ENCODE measurements around the gene F11R. TPM values are rescaled to one million over a fixed set of nuclear protein-coding genes. Genes with fewer than 3 reads are reported as not detected.

F11R gene
- total RNA-seq, 1 donor from 2014 or later, result 7.7 TPM

DNA sequence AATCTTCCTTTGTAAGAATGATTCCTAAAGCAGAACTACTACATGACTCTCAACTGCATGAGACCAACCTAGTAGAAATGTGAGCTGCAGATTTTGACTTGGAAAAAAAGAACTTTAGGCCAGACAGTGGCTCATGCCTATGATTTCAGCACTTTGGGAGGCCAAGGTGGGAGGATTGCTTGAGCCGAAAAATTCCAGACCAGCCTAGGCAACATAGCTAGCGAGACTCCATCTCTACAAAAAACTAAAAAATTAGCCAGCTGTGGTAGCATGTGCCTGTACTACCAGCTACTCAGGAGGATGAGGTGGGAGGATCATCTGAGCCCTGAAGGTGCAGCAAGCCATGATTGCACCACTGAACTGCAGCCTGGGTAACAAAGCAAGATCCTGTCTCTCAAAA, 41.7 kb downstream of the F11R start:
- DNase-seq, result no peak
- H3K4me1 Mint-ChIP-seq (ENCODE audit: low read depth, unreplicated experiment), result no peaks in the 10 kb centered on the region
- no peak overlapping the region for H3K4me3 Mint-ChIP-seq (ENCODE audit: unreplicated experiment)
- no peaks in the 10 kb centered on the region for H3K9me3 Mint-ChIP-seq (ENCODE audit: unreplicated experiment)
- peaks cover 9% of the 10 kb centered on the region for H3K27me3 Mint-ChIP-seq (ENCODE audit: unreplicated experiment)
- no peaks in the 10 kb centered on the region for H3K36me3 Mint-ChIP-seq (ENCODE audit: unreplicated experiment)
- no peak overlapping the region for H3K27ac Mint-ChIP-seq (ENCODE audit: unreplicated experiment)
- TF ChIP-seq, protein P1, sequence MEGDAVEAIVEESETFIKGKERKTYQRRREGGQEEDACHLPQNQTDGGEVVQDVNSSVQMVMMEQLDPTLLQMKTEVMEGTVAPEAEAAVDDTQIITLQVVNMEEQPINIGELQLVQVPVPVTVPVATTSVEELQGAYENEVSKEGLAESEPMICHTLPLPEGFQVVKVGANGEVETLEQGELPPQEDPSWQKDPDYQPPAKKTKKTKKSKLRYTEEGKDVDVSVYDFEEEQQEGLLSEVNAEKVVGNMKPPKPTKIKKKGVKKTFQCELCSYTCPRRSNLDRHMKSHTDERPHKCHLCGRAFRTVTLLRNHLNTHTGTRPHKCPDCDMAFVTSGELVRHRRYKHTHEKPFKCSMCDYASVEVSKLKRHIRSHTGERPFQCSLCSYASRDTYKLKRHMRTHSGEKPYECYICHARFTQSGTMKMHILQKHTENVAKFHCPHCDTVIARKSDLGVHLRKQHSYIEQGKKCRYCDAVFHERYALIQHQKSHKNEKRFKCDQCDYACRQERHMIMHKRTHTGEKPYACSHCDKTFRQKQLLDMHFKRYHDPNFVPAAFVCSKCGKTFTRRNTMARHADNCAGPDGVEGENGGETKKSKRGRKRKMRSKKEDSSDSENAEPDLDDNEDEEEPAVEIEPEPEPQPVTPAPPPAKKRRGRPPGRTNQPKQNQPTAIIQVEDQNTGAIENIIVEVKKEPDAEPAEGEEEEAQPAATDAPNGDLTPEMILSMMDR (IDR thresholded peaks at IDR 0.05; ENCODE audit: partially characterized antibody, unreplicated experiment), result no peak

DNA sequence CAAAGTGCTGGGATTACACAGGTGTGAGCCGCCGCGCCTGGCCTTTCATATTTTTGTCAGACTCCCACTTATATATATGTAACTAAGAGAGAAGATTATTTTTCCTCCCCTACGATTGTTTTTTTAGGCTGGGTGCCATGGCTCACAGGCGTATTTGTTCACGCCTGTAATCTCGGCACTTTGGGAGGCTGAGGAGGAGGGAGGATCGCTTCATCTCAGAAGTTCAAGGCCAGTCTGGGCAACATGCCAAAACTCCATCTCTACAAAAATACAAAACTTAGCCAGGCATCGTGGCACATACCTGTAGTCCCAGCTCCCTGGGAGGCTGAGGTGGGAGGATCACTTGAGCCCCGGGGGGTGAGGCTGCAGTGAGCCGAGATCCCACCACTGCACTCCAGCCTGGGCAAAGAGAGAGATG, 42.4 kb downstream of the F11R start:
- H3K4me1 Mint-ChIP-seq (ENCODE audit: low read depth, unreplicated experiment), result no peaks in the 10 kb centered on the region
- no peaks in the 10 kb centered on the region for H3K9me3 Mint-ChIP-seq (ENCODE audit: unreplicated experiment)
- H3K36me3 Mint-ChIP-seq (ENCODE audit: unreplicated experiment), result no peaks in the 10 kb centered on the region
- DNase-seq, result no peak
- TF ChIP-seq, protein P1 (IDR thresholded peaks at IDR 0.05; ENCODE audit: partially characterized antibody, unreplicated experiment), result no peak
- no peak overlapping the region for H3K27ac Mint-ChIP-seq (ENCODE audit: unreplicated experiment)
- H3K4me3 Mint-ChIP-seq (ENCODE audit: unreplicated experiment), result no peak overlapping the region
- H3K27me3 Mint-ChIP-seq (ENCODE audit: unreplicated experiment), result peaks cover 9% of the 10 kb centered on the region

DNA sequence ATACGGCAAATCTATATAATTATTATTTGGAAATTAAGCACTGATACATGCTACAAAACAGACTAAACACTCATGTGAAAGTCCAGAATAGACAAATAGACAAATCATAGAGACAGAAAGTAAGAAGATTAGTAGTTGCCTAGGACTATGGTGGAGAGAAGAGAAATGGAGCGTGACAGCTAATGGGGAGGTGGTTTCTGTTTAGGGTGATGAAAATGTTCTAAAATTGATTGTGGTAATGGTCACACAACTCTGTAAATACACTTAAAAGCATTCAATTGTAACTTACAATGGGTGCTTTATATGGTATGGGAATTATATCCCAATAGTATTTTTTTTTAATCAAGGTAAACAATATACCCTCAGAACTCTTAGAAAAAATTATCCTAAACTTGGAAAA, 45.9 kb downstream of the F11R start:
- no peaks in the 10 kb centered on the region for H3K4me1 Mint-ChIP-seq (ENCODE audit: low read depth, unreplicated experiment)
- no peaks in the 10 kb centered on the region for H3K9me3 Mint-ChIP-seq (ENCODE audit: unreplicated experiment)
- H3K4me3 Mint-ChIP-seq (ENCODE audit: unreplicated experiment), result no peak overlapping the region
- TF ChIP-seq, protein P1 (IDR thresholded peaks at IDR 0.05; ENCODE audit: partially characterized antibody, unreplicated experiment), result no peak
- H3K27me3 Mint-ChIP-seq (ENCODE audit: unreplicated experiment), result no peaks in the 10 kb centered on the region
- no peaks in the 10 kb centered on the region for H3K36me3 Mint-ChIP-seq (ENCODE audit: unreplicated experiment)
- DNase-seq, result no peak
- H3K27ac Mint-ChIP-seq (ENCODE audit: unreplicated experiment), result no peak overlapping the region

DNA sequence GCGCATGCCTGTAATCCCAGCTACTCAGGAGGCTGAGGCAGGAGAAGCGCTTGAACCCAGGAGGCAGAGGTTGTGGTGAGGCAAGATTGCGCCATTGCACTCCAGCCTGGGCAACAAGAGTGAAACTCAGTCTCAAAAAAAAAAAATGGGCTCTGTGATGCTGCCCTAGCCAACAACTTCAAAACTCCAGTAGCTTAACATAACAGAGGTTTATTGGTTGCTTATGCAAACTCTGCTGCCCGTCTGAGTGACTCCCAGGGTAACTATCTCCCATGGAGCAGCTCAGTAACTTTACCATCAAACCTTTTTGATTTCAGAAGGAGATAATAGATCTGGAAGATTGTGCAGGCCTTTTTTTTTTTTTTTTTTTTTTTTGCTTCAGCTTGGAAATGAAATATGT, 47.5 kb downstream of the F11R start:
- H3K4me3 Mint-ChIP-seq (ENCODE audit: unreplicated experiment), result no peak overlapping the region
- no peaks in the 10 kb centered on the region for H3K4me1 Mint-ChIP-seq (ENCODE audit: low read depth, unreplicated experiment)
- no peak for DNase-seq
- TF ChIP-seq, protein P1 (IDR thresholded peaks at IDR 0.05; ENCODE audit: partially characterized antibody, unreplicated experiment), result no peak
- no peaks in the 10 kb centered on the region for H3K36me3 Mint-ChIP-seq (ENCODE audit: unreplicated experiment)
- H3K27ac Mint-ChIP-seq (ENCODE audit: unreplicated experiment), result no peak overlapping the region
- no peaks in the 10 kb centered on the region for H3K27me3 Mint-ChIP-seq (ENCODE audit: unreplicated experiment)
- H3K9me3 Mint-ChIP-seq (ENCODE audit: unreplicated experiment), result no peaks in the 10 kb centered on the region

DNA sequence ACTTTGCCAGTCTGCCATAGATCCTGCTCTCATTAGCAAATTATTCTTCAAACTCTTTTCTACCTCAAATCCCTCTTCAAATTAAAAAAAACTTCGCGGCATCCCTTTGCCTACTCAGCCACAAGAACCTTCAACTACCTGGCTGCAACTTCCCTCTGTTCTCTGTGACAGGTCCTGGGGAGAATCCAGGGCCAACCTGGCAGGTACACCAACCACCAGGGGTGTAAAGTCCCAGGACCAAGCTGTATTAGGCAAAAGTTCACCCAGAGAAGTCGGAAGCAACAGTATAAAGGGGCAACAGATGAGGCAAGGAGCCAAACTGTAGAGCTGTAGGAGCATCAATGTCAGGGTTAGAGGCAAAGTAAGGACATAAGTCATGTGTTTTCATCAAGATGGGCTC, 48.0 kb downstream of the F11R start:
- H3K27ac Mint-ChIP-seq (ENCODE audit: unreplicated experiment), result no peak overlapping the region
- no peaks in the 10 kb centered on the region for H3K4me1 Mint-ChIP-seq (ENCODE audit: low read depth, unreplicated experiment)

More for the DNA sequence above, 48.0 kb downstream of the F11R start:
- Mint-ChIP-seq H3K4me3 (ENCODE audit: unreplicated experiment) (no peak overlapping the region), H3K36me3 (ENCODE audit: unreplicated experiment) (no peaks in the 10 kb centered on the region), H3K27me3 (ENCODE audit: unreplicated experiment) (no peaks in the 10 kb centered on the region), H3K9me3 (ENCODE audit: unreplicated experiment) (no peaks in the 10 kb centered on the region)
- TF ChIP-seq, protein P1 (IDR thresholded peaks at IDR 0.05; ENCODE audit: partially characterized antibody, unreplicated experiment), result no peak
- DNase-seq, result no peak

All from glutamatergic neuron (in vitro differentiated cells).